T-cell (primary cell): ENCODE results near the gene OR8S1. TPM values are rescaled to one million over a fixed set of nuclear protein-coding genes. Genes with fewer than 3 reads are reported as not detected.

Source experiments
- ATAC-seq, 4 experiments: fragments of 200-7000 bp in 3 of 4; fragments of 150-1000 bp in 1 of 4; cut with Tn5 transposase; replicated peaks in 1 of 4; 1 replicate in 3 of 4; 2 replicates in 1 of 4; pipeline ENCODE4 v1.10.0; 2021; ENCODE audit warnings: moderate library complexity in 3 of 4, mild to moderate bottlenecking in 2 of 4, moderate number of reproducible peaks in 1 of 4
- CTCF ChIA-PET, 2 donors: fragments of 300-600 bp; sonication (Branson Sonifier 250); formaldehyde crosslinking; loops; one replicate each; lab custom pipeline; 2022; ENCODE audit warnings: antibody characterized with exemption in 2 of 2; lab: Charles Lee
- POLR2A ChIA-PET, 2 donors: fragments of 300-600 bp; sonication (Branson Sonifier 250); formaldehyde crosslinking; loops; one replicate each; lab custom pipeline; 2022; ENCODE audit warnings: antibody characterized with exemption in 2 of 2; lab: Charles Lee
- DNase-seq, 35 experiments: peaks; one replicate each; pipeline versions ENCODE4 v3.0.0 to v3.0.0-alpha.2; 2013 to 2023
- H3K27ac ChIP-seq: one replicate; pipeline ENCODE4 v1.5.1; 2013; ENCODE audit warnings: low read length
- H3K27me3 ChIP-seq, 2 experiments: replicated peaks in 1 of 2; 1 replicate in 1 of 2; 2 replicates in 1 of 2; pipeline versions ENCODE4 v1.6.1 to v1.7.0; 2013; ENCODE audit warnings: low read length in 1 of 2, mixed read lengths in 1 of 2; ENCODE audit not compliant: control insufficient read depth in 2 of 2, insufficient read depth in 2 of 2; ENCODE audit errors: extremely low read depth in 1 of 2
- H3K36me3 ChIP-seq, 2 donors: 1 replicate in 1 of 2; 2 replicates in 1 of 2; pipeline versions ENCODE4 v1.6.1 to v1.7.0; 2013; ENCODE audit warnings: low read length in 1 of 2; ENCODE audit not compliant: control insufficient read depth in 2 of 2, insufficient read depth in 1 of 2; ENCODE audit errors: extremely low read depth in 1 of 2
- H3K4me1 ChIP-seq, 2 experiments: 1 replicate in 1 of 2; 2 replicates in 1 of 2; pipeline versions ENCODE4 v1.6.1 to v1.7.0; 2013; ENCODE audit warnings: low read length in 2 of 2, mixed read lengths in 1 of 2; ENCODE audit not compliant: insufficient read depth in 2 of 2, control insufficient read depth in 1 of 2; ENCODE audit errors: extremely low read depth in 1 of 2
- H3K4me3 ChIP-seq, 2 donors: 1 replicate in 1 of 2; 2 replicates in 1 of 2; pipeline versions ENCODE4 v1.5.1 to v1.7.0; 2013; ENCODE audit warnings: mild to moderate bottlenecking in 2 of 2, low read length in 1 of 2, moderate library complexity in 1 of 2; ENCODE audit not compliant: control insufficient read depth in 1 of 2; ENCODE audit errors: extremely low read depth in 1 of 2
- H3K9me3 ChIP-seq: 2 replicates; pipeline ENCODE4 v1.7.0; 2013
- H3K27ac Mint-ChIP-seq, 2 donors: one replicate each; pipeline ENCODE4 v1.8.0; 2020 to 2021; ENCODE audit warnings: mild to moderate bottlenecking in 2 of 2, mixed read lengths in 2 of 2
- H3K27me3 Mint-ChIP-seq, 2 donors: one replicate each; pipeline ENCODE4 v1.8.0; 2021 to 2022; ENCODE audit warnings: mixed read lengths in 2 of 2
- H3K36me3 Mint-ChIP-seq: one replicate; pipeline ENCODE4 v1.8.0; 2021; ENCODE audit warnings: mixed read lengths
- H3K4me1 Mint-ChIP-seq, 3 donors: one replicate each; pipeline ENCODE4 v1.8.0; 2020 to 2022; ENCODE audit warnings: mixed read lengths in 3 of 3, mild to moderate bottlenecking in 1 of 3
- H3K4me3 Mint-ChIP-seq, 3 donors: one replicate each; pipeline ENCODE4 v1.8.0; 2020 to 2022; ENCODE audit warnings: mild to moderate bottlenecking in 3 of 3, mixed read lengths in 3 of 3, moderate library complexity in 3 of 3
- H3K9me3 Mint-ChIP-seq, 3 donors: one replicate each; pipeline ENCODE4 v1.8.0; 2020 to 2022; ENCODE audit warnings: mixed read lengths in 3 of 3
- WGBS: methylation state at CpG from one replicate; pipeline ENCODE4 v1.1.5; 2013; ENCODE audit warnings: missing lambda C conversion rate; ENCODE audit not compliant: insufficient coverage; 5-methylcytosine and 5-hydroxymethylcytosine counted together
- total RNA-seq, 35 experiments: library from RNA in 6 of 35; stranded (reverse) in 6 of 35; fragments of 120-200 nt in 1 of 35; gene quantifications; one replicate each; pipeline versions ENCODE4 v1.2.1 to v1.2.4 and lab custom pipeline; 2013 to 2026

Gene OR8S1
- total RNA-seq, result not detected
- not detected for total RNA-seq (2013)
- 0 reads per million in 29 experiments for total RNA-seq (lab: John Stamatoyannopoulos, UW)

DNA sequence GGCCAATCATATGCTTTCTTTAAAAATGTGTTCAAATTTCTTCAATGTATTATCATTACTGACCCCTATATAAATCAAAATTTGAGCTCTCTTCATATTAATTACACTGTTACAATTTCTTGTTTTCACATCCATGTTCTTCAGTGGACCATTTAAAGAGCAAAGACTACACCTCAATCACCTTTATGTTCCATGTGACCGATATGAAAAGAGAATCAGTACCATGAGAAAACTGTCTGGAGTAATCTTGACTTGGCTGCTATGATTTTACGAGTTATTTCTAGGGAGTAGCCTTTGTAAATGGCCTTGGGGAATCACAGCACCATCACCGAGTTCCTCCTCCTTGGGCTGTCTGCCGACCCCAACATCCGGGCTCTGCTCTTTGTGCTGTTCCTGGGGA lies at the start of gene OR8S1:
OR8S1 (plus strand) TSS at position 301 of the 400 bp plus-strand sequence; CDS start at position 301, 0 bp downstream.
- H3K4me3 Mint-ChIP-seq, result no peak within 1 kb of the TSS
- no peak for ATAC-seq
- 90% methylated on average over 4 of the region's 5 CpGs for WGBS
- peaks cover 0 to 6% of the 10 kb centered on the region in 2 experiments for H3K27me3 ChIP-seq
- POLR2A ChIA-PET, result no interaction called here
- no peaks in the 10 kb centered on the region for H3K36me3 Mint-ChIP-seq
- H3K36me3 ChIP-seq, result no peaks in the 10 kb centered on the region
- no peaks in the 10 kb centered on the region for H3K9me3 ChIP-seq
- H3K4me1 Mint-ChIP-seq, result no peaks in the 10 kb centered on the region
- no peak within 1 kb of the TSS for H3K27ac ChIP-seq
- no peaks in the 10 kb centered on the region for H3K9me3 Mint-ChIP-seq
- no peak within 1 kb of the TSS for H3K27ac Mint-ChIP-seq
- H3K27me3 Mint-ChIP-seq, result peaks cover 0 to 6% of the 10 kb centered on the region in 2 donors
- DNase-seq, result no peak
- CTCF ChIA-PET, result no interaction called here
- no peak within 1 kb of the TSS for H3K4me3 ChIP-seq
- H3K4me1 ChIP-seq, result no peaks in the 10 kb centered on the region

DNA sequence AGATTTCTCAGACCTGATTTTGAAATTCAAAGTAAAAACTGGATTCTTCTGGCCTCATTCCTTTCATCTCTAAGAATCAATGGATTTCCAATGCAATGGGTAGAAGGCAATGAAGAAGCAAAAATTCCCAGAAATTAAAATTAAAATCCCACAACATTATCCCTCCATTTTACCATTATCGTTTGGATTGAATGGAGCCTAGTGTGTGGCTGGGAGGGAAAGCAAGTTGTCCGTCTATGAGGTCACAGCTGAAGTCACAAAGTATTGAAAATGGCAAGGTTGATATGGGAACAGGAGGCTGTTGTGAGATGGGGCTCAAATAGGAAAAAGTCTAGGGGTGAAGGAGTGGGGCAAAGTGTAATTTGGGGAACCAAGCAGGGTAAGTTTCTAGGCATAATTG lies 43.2 kb upstream of the OR8S1 start, which contains the start of gene C12orf54:
C12orf54 (plus strand) TSS at position 301 of the 400 bp plus-strand sequence. CDS start 799 bp downstream, outside the sequence.
- Histone ChIP-seq H3K4me3 (no peak within 1 kb of the TSS), H3K27ac (no peak within 1 kb of the TSS), H3K36me3 (no peaks in the 10 kb centered on the region), H3K4me1 (no peaks in the 10 kb centered on the region), H3K9me3 (no peaks in the 10 kb centered on the region), H3K27me3 (peaks cover 0 to 2% of the 10 kb centered on the region in 2 experiments)
- Mint-ChIP-seq H3K27me3 (peaks cover 11 to 17% of the 10 kb centered on the region in 2 donors), H3K27ac (no peak within 1 kb of the TSS), H3K4me1 (no peaks in the 10 kb centered on the region), H3K9me3 (peaks cover 0 to 9% (median 4%) of the 10 kb centered on the region in 3 donors), H3K36me3 (no peaks in the 10 kb centered on the region), H3K4me3 (no peak within 1 kb of the TSS)
- DNase-seq (no peak), ATAC-seq (no peak)
- POLR2A ChIA-PET, result no interaction called here
- 89% methylated on average over 1 of the region's 2 CpGs for WGBS
- CTCF ChIA-PET, result no interaction called here

DNA sequence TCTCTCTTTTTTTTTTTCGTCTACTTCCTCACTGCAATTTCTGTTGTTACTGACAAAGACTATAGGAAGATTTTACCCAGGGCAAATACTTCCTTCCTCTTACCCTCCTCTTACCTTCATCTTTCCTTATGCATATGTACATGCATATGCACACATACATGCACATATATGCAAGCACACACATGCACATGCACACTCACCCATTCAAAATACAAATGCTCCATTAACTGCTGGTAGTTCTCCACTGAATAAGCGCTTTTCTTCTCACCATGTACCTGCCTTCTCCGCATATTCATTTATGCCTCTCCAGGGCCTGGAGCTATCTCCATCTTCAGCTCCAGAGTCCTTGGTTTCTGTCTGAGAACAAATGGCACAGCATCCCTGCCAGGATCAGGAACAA lies 42.5 kb upstream of the OR8S1 start:
- no peaks in the 10 kb centered on the region for H3K4me1 Mint-ChIP-seq
- 85% methylated on average over 3 of the region's 3 CpGs for WGBS

DNA sequence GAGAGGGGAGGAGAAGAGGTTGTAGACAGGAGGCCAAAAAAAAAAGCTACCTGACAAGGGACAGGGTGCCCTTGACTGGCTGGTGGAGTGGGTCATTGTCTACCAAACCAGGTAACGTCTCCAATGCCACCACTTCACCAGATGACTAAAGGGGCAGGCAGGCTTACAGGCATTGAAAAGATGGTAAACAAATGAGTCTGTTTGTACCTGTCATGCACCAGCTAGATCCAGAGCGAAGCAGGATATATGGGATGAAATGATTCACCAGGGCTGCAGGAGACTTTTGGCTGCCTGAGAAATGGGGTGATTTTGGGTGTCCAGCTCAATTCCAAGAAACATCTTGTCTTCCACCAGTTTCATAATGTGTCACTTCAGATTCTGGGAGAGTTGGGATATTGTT lies 39.2 kb upstream of the OR8S1 start:
- H3K4me3 Mint-ChIP-seq, result no peak overlapping the region
- DNase-seq, result no peak
- WGBS, result 80% methylated on average over 1 of the region's 2 CpGs
- H3K27me3 Mint-ChIP-seq, result peaks cover 14 to 17% of the 10 kb centered on the region in 2 donors
- no peaks in the 10 kb centered on the region for H3K36me3 Mint-ChIP-seq
- Histone ChIP-seq H3K4me1 (no peaks in the 10 kb centered on the region), H3K27ac (no peak overlapping the region), H3K9me3 (no peaks in the 10 kb centered on the region), H3K27me3 (peaks cover 0 to 2% of the 10 kb centered on the region in 2 experiments), H3K36me3 (no peaks in the 10 kb centered on the region), H3K4me3 (no peak overlapping the region)
- H3K4me1 Mint-ChIP-seq, result no peaks in the 10 kb centered on the region
- POLR2A ChIA-PET, result no interaction called here
- no peak overlapping the region for H3K27ac Mint-ChIP-seq
- no peaks in the 10 kb centered on the region for H3K9me3 Mint-ChIP-seq
- no peak for ATAC-seq
- CTCF ChIA-PET, result no interaction called here

More for the DNA sequence above, 42.5 kb upstream of the OR8S1 start:
- Histone ChIP-seq H3K4me1 (no peaks in the 10 kb centered on the region), H3K27ac (no peak overlapping the region), H3K27me3 (peaks cover 0 to 2% of the 10 kb centered on the region in 2 experiments), H3K9me3 (no peaks in the 10 kb centered on the region), H3K4me3 (no peak overlapping the region), H3K36me3 (no peaks in the 10 kb centered on the region)
- DNase-seq (no peak), ATAC-seq (no peak)
- H3K27me3 Mint-ChIP-seq, result peaks cover 11 to 17% of the 10 kb centered on the region in 2 donors
- no peaks in the 10 kb centered on the region for H3K36me3 Mint-ChIP-seq
- no peak overlapping the region for H3K27ac Mint-ChIP-seq
- H3K9me3 Mint-ChIP-seq, result peaks cover 0 to 9% (median 4%) of the 10 kb centered on the region in 3 donors
- H3K4me3 Mint-ChIP-seq, result no peak overlapping the region
- ChIA-PET POLR2A (interaction anchor here in 1 of 2 donors (0.5 kb wide), 1 partner anchor 81 kb away, joined by 3 read pairs; no protein-coding TSS in a partner anchor), CTCF (no interaction called here)

DNA sequence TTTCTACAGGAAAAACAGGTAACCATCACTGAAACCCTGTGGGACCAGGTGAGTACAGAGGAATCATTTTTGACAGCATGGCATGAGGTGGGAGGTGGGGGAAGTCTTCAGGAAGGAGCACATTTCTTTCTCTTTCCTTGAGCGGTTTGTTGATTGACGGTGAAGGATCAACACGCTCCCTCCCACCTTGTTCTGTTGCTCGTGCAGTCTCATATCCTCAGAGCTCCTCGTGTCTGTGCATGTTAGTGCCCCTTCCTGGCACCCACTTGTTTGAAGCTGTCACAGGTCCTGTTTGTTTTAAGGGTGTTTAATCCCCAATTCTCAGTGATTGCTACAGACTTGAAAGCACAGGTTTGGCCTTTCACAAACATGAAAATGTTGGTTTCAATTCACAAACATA lies 38.8 kb upstream of the OR8S1 start:
- no peaks in the 10 kb centered on the region for H3K9me3 ChIP-seq
- H3K9me3 Mint-ChIP-seq, result no peaks in the 10 kb centered on the region
- ChIA-PET POLR2A (no interaction called here), CTCF (no interaction called here)
- no peak overlapping the region for H3K27ac ChIP-seq
- no peak overlapping the region for H3K4me3 ChIP-seq
- H3K4me1 Mint-ChIP-seq, result no peaks in the 10 kb centered on the region
- H3K36me3 ChIP-seq, result no peaks in the 10 kb centered on the region
- no peaks in the 10 kb centered on the region for H3K36me3 Mint-ChIP-seq
- H3K4me1 ChIP-seq, result no peaks in the 10 kb centered on the region
- H3K4me3 Mint-ChIP-seq, result no peak overlapping the region
- no peak overlapping the region for H3K27ac Mint-ChIP-seq
- no CpG with 5 or more reads among the region's 5 CpGs for WGBS
- H3K27me3 ChIP-seq, result peaks cover 0 to 2% of the 10 kb centered on the region in 2 experiments
- no peak for DNase-seq
- ATAC-seq, result no peak
- H3K27me3 Mint-ChIP-seq, result peaks cover 14 to 15% of the 10 kb centered on the region in 2 donors

DNA sequence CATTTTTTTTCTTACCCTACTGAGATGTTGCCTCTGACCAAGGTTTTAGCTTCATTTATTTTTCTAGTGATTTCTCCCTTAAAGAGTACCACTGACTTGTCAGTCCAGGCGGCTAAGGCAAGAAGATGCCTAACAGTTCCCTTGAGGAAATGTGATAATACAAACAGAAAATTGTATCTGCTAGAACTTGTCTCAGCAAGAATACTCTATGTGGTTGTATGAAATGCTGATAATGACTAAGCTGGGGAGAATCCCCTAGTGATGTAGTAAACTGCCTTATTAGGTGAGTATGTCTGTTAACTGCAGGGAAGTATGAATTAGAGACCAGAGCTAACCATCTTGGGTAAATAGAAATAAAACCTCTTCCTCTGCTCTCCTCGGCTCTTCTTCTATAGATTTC lies 36.4 kb upstream of the OR8S1 start:
- Mint-ChIP-seq H3K27ac (no peak overlapping the region), H3K36me3 (no peaks in the 10 kb centered on the region), H3K4me3 (no peak overlapping the region), H3K9me3 (no peaks in the 10 kb centered on the region), H3K27me3 (peaks cover 11 to 17% of the 10 kb centered on the region in 2 donors), H3K4me1 (no peaks in the 10 kb centered on the region)
- WGBS, result no CpG with 5 or more reads among the region's 2 CpGs
- Histone ChIP-seq H3K27me3 (peaks cover 0 to 2% of the 10 kb centered on the region in 2 experiments), H3K4me1 (no peaks in the 10 kb centered on the region), H3K9me3 (no peaks in the 10 kb centered on the region), H3K27ac (no peak overlapping the region), H3K4me3 (no peak overlapping the region), H3K36me3 (no peaks in the 10 kb centered on the region)
- CTCF ChIA-PET, result no interaction called here
- POLR2A ChIA-PET, result no interaction called here
- ATAC-seq, result no peak
- DNase-seq, result no peak
